H1 (cell line): ENCODE measurements around the gene ADGRG2. TPM values are rescaled to one million over a fixed set of nuclear protein-coding genes. Genes with fewer than 3 reads are reported as not detected.
A peak's percentile ranks its signal among the peaks of the same experiment; 100 is the strongest.

Experiments
- CTCF ChIA-PET: fragments of 300-600 bp; sonication (Branson Sonifier 250); formaldehyde crosslinking; loops from one replicate; lab custom pipeline; 2021; ENCODE audit not compliant: partially characterized antibody; lab: Charles Lee
- POLR2A ChIA-PET: fragments of 300-600 bp; sonication (Branson Sonifier 250); formaldehyde crosslinking; loops from one replicate; lab custom pipeline; 2021; ENCODE audit warnings: inconsistent platforms; ENCODE audit not compliant: partially characterized antibody; lab: Charles Lee
- DNase-seq, 2 experiments: peaks; one replicate each; pipeline versions ENCODE4 v3.0.0 to v3.0.0-alpha.2; 2010 to 2022; ENCODE audit warnings: low spot score in 2 of 2, low read depth in 1 of 2, mixed read lengths in 1 of 2
- FAIRE-seq: peaks from 2 replicates; lab custom pipeline; 2011; peaks lifted over from hg19 to GRCh38; lab: Jason Lieb, UNC
- H2AFZ ChIP-seq: 2 replicates; pipeline ENCODE4 v1.8.1; 2012; ENCODE audit warnings: low read length, inconsistent platforms
- H2AK5ac ChIP-seq: 2 replicates; pipeline ENCODE4 v1.6.1; 2013; ENCODE audit warnings: low read depth, low read length
- H2BK120ac ChIP-seq: replicated peaks from 2 replicates; pipeline ENCODE3; 2013; ENCODE audit warnings: low read depth, low read length, inconsistent platforms
- H2BK12ac ChIP-seq: 2 replicates; pipeline ENCODE4 v1.6.1; 2013; ENCODE audit warnings: low read depth, low read length
- H2BK15ac ChIP-seq: 2 replicates; pipeline ENCODE4 v1.6.1; 2013; ENCODE audit warnings: low read length
- H2BK20ac ChIP-seq: 2 replicates; pipeline ENCODE4 v1.6.1; 2013; ENCODE audit warnings: low read length
- H2BK5ac ChIP-seq: 2 replicates; pipeline ENCODE4 v1.6.1; 2013; ENCODE audit warnings: low read depth, low read length
- H3K14ac ChIP-seq: 2 replicates; pipeline ENCODE4 v1.6.1; 2013; ENCODE audit warnings: inconsistent platforms; ENCODE audit not compliant: insufficient read length
- H3K18ac ChIP-seq: 2 replicates; pipeline ENCODE4 v1.6.1; 2013; ENCODE audit warnings: low read length; ENCODE audit errors: extremely low read depth
- H3K23ac ChIP-seq: 2 replicates; pipeline ENCODE4 v1.6.1; 2013; ENCODE audit warnings: inconsistent platforms; ENCODE audit not compliant: insufficient read length
- H3K23me2 ChIP-seq: 2 replicates; pipeline ENCODE4 v1.6.1; 2013; ENCODE audit warnings: low read depth, low read length
- H3K27ac ChIP-seq: 2 replicates; pipeline ENCODE4 v1.6.1; 2011; ENCODE audit warnings: low read depth, low read length, inconsistent platforms
- H3K27me3 ChIP-seq, 4 experiments: replicated peaks in 1 of 4; 1 replicate in 1 of 4; 2 replicates in 3 of 4; pipeline versions ENCODE4 v1.6.1 to v1.8.1; 2011 to 2013; ENCODE audit warnings: low read length in 3 of 4, mild to moderate bottlenecking in 3 of 4, inconsistent platforms in 2 of 4, mixed read lengths in 2 of 4, moderate library complexity in 1 of 4; ENCODE audit not compliant: control insufficient read depth in 3 of 4, insufficient read depth in 3 of 4; ENCODE audit errors: extremely low read depth in 1 of 4
- H3K36me3 ChIP-seq, 4 experiments: 2 replicates each; pipeline versions ENCODE4 v1.6.1 to v1.8.1; 2011 to 2013; ENCODE audit warnings: mild to moderate bottlenecking in 4 of 4, low read length in 3 of 4, moderate library complexity in 2 of 4, control low read depth in 1 of 4, inconsistent platforms in 1 of 4; ENCODE audit not compliant: insufficient read depth in 4 of 4, control insufficient read depth in 2 of 4
- H3K4ac ChIP-seq: replicated peaks from 2 replicates; pipeline ENCODE3; 2013; ENCODE audit warnings: low read length, low read depth, mixed read lengths, inconsistent platforms; ENCODE audit not compliant: insufficient read length
- H3K4me1 ChIP-seq, 4 experiments: replicated peaks in 1 of 4; 1 replicate in 1 of 4; 2 replicates in 3 of 4; pipeline versions ENCODE4 v1.6.1 to v1.8.1; 2011 to 2013; ENCODE audit warnings: low read length in 3 of 4, inconsistent platforms in 2 of 4, mixed read lengths in 1 of 4; ENCODE audit not compliant: insufficient read depth in 4 of 4, control insufficient read depth in 3 of 4
- H3K4me2 ChIP-seq, 2 experiments: 2 replicates each; pipeline versions ENCODE4 v1.6.1 to v1.8.1; 2011 to 2013; ENCODE audit warnings: low read depth in 2 of 2, low read length in 2 of 2, control low read depth in 1 of 2, inconsistent platforms in 1 of 2, mild to moderate bottlenecking in 1 of 2; ENCODE audit not compliant: insufficient read depth in 1 of 2
- H3K4me3 ChIP-seq, 4 experiments: fragments of 200-600, 300-600 bp in 1 of 4; sonication (generic), shearing (Covaris generic), sonication (Bioruptor Twin) in 1 of 4; 2 replicates each; pipeline versions ENCODE4 v1.5.1 to v1.8.1; 2011 to 2016; ENCODE audit warnings: low read length in 4 of 4, low read depth in 3 of 4, control low read depth in 2 of 4, inconsistent platforms in 2 of 4, mild to moderate bottlenecking in 2 of 4, mixed read lengths in 1 of 4, moderate library complexity in 1 of 4; ENCODE audit not compliant: insufficient read depth in 2 of 4; ENCODE audit errors: extremely low read depth in 1 of 4
- H3K56ac ChIP-seq: replicated peaks from 2 replicates; pipeline ENCODE3; 2013; ENCODE audit warnings: low read depth, mild to moderate bottlenecking, mixed read lengths, low read length, inconsistent platforms; ENCODE audit not compliant: insufficient read length
- H3K79me1 ChIP-seq: 2 replicates; pipeline ENCODE4 v1.6.1; 2013; ENCODE audit warnings: low read depth, low read length, control low read depth
- H3K79me2 ChIP-seq, 2 experiments: 2 replicates each; pipeline versions ENCODE4 v1.6.1 to v1.8.1; 2012 to 2013; ENCODE audit warnings: low read length in 2 of 2, mild to moderate bottlenecking in 2 of 2, inconsistent platforms in 1 of 2; ENCODE audit not compliant: insufficient read depth in 2 of 2, control insufficient read depth in 1 of 2
- H3K9ac ChIP-seq, 4 experiments: replicated peaks in 1 of 4; 1 replicate in 1 of 4; 2 replicates in 3 of 4; pipeline versions ENCODE4 v1.6.1 to v1.8.1; 2011 to 2013; ENCODE audit warnings: low read depth in 3 of 4, low read length in 3 of 4, control low read depth in 2 of 4, mild to moderate bottlenecking in 2 of 4, moderate library complexity in 2 of 4, inconsistent platforms in 1 of 4; ENCODE audit errors: extremely low read depth in 1 of 4
- H3K9me3 ChIP-seq, 2 experiments: 2 replicates each; pipeline versions ENCODE4 v1.6.1 to v1.8.1; 2012 to 2013; ENCODE audit warnings: mild to moderate bottlenecking in 2 of 2, moderate library complexity in 2 of 2, control low read depth in 1 of 2, inconsistent platforms in 1 of 2, low read depth in 1 of 2, low read length in 1 of 2, mixed read lengths in 1 of 2; ENCODE audit not compliant: insufficient read depth in 2 of 2
- H4K20me1 ChIP-seq, 2 experiments: replicated peaks in 1 of 2; 2 replicates each; pipeline versions ENCODE3 to v1.8.1; 2011 to 2013; ENCODE audit warnings: inconsistent platforms in 2 of 2, low read length in 2 of 2, mild to moderate bottlenecking in 1 of 2; ENCODE audit not compliant: insufficient read depth in 2 of 2, control insufficient read depth in 1 of 2
- H4K5ac ChIP-seq: 2 replicates; pipeline ENCODE4 v1.6.1; 2013; ENCODE audit warnings: low read length, low read depth, mixed read lengths, inconsistent platforms; ENCODE audit not compliant: insufficient read length
- H4K8ac ChIP-seq: 2 replicates; pipeline ENCODE4 v1.8.0; 2013; ENCODE audit warnings: mild to moderate bottlenecking, moderate library complexity, low read length, inconsistent platforms; ENCODE audit not compliant: insufficient read depth; ENCODE audit errors: extremely low read depth
- H4K91ac ChIP-seq: replicated peaks from 2 replicates; pipeline ENCODE3; 2013; ENCODE audit warnings: low read length, mixed read lengths, inconsistent platforms; ENCODE audit not compliant: insufficient read length
- BCL11A ChIP-seq, 2 experiments: IDR thresholded peaks; one replicate each; pipeline ENCODE4 v1.6.1; 2011; ENCODE audit warnings: low read depth in 2 of 2, low read length in 2 of 2, mild to moderate bottlenecking in 2 of 2
- BRCA1 ChIP-seq: IDR thresholded peaks from 2 replicates; pipeline ENCODE4 v1.6.1; 2012; ENCODE audit warnings: low read depth, low read length, improper control_type of control experiment
- CBX5 ChIP-seq: fragments of 300-800, 300-1000 bp; sonication (generic); IDR thresholded peaks from 2 replicates; pipeline ENCODE4 v1.7.1; 2016; ENCODE audit warnings: antibody characterized with exemption, low read length, low read depth
- EP300 ChIP-seq, 2 experiments: IDR thresholded peaks; 1 replicate in 1 of 2; 2 replicates in 1 of 2; pipeline ENCODE4 v1.6.1; 2011 to 2012; ENCODE audit warnings: low read depth in 2 of 2, low read length in 2 of 2, mild to moderate bottlenecking in 2 of 2, borderline replicate concordance in 1 of 2, inconsistent platforms in 1 of 2, moderate library complexity in 1 of 2
- HDAC6 ChIP-seq: IDR thresholded peaks from one replicate; pipeline ENCODE4 v1.7.1; 2012; ENCODE audit warnings: low read depth, mild to moderate bottlenecking, inconsistent platforms, low read length, moderate library complexity
- KDM4A ChIP-seq: IDR thresholded peaks from one replicate; pipeline ENCODE4 v1.7.1; 2012; ENCODE audit warnings: low read depth, mild to moderate bottlenecking, moderate library complexity, low read length, inconsistent platforms; ENCODE audit not compliant: severe bottlenecking
- POU5F1 ChIP-seq: IDR thresholded peaks from 2 replicates; pipeline ENCODE4 v1.6.1; 2011; ENCODE audit warnings: low read depth, mild to moderate bottlenecking, low read length, moderate library complexity
- TBP ChIP-seq: IDR thresholded peaks from 2 replicates; pipeline ENCODE4 v1.6.1; 2011; ENCODE audit warnings: low read depth, low read length, improper control_type of control experiment
- TEAD4 ChIP-seq: IDR thresholded peaks from 2 replicates; pipeline ENCODE4 v1.6.1; 2012; ENCODE audit warnings: low read depth, low read length, inconsistent platforms, mixed read lengths
- WGBS, 2 experiments: shearing (Covaris generic) in 1 of 2; methylation state at CpG; one replicate each; pipeline versions ENCODE4 v1.1.6 to v1.1.7; 2013 to 2015; ENCODE audit warnings: low lambda C conversion rate in 2 of 2, mixed read lengths in 2 of 2, inconsistent platforms in 1 of 2, low coverage in 1 of 2, missing lambda C conversion rate in 1 of 2; ENCODE audit not compliant: insufficient replicate concordance in 2 of 2, insufficient coverage in 1 of 2, insufficient read length in 1 of 2; ENCODE audit errors: extremely low coverage in 1 of 2, missing lambda C conversion rate in 1 of 2; 5-methylcytosine and 5-hydroxymethylcytosine counted together
- polyA plus RNA-seq, 7 experiments: library from polyadenylated mRNA; depleted of rRNA in 3 of 7; stranded (reverse) in 5 of 7; unstranded in 2 of 7; fragments of >200 nt in 5 of 7; fragments of 200-250 nt in 2 of 7; gene quantifications; 1 replicate in 5 of 7; 2 replicates in 1 of 7; 4 replicates in 1 of 7; pipeline versions ENCODE4 v1.2.1 to v1.2.3, GENCODE V29; 2011 to 2013; ENCODE audit warnings: missing spikeins in 2 of 7, mixed read lengths in 2 of 7
- total RNA-seq: library from RNA; stranded (reverse); fragmentation: NEBNext Ultra II Directional; extraction: Animal tissue kit (Norgen Biotek cat#: 25700); gene quantifications from 2 replicates; pipeline ENCODE4 v1.2.1, GENCODE V29; 2021
- TF ChIP-seq, protein P1 (sequence below): IDR thresholded peaks from 2 replicates; pipeline ENCODE4 v1.6.1; 2012; ENCODE audit warnings: low read length, inconsistent platforms

ADGRG2 gene
- total and polyA plus RNA-seq, 2 of the 8 experiments (the other 6 are each of a cell fraction or from before 2014, with no cell fraction given): 8.9 to 13.3 TPM

DNA sequence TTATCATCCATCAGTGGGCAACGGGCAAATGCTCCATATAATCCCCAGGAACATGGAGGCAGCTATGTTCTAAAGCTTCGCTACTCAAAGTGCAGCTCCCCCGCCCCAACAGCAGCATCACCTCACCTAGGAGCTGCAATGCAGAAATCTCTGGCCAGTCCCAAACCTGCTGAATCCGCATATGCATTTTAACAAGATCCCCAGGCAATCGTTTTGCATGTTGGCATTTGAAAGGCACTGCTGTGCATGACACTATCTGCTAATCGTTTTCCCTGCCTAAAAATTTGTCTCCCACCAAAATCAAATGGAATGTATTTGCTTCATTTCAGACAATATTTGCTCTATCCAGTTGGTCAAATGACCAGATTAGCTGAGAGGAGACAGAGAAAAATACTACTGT lies 15.2 kb downstream of the ADGRG2 start:
- no peak overlapping the region; the same call in 1 of the 2 replicates for H3K18ac ChIP-seq
- H2BK15ac ChIP-seq: no peak overlapping the region
- H3K4ac ChIP-seq: no peak overlapping the region
- peak overlapping the region; percentile 83 for H4K5ac ChIP-seq
- H2BK12ac ChIP-seq: no peak overlapping the region
- no peaks in the 10 kb centered on the region for H4K20me1 ChIP-seq
- H3K79me1 ChIP-seq: no peaks in the 10 kb centered on the region
- H3K23me2 ChIP-seq: no peaks in the 10 kb centered on the region
- no peak overlapping the region for H2AK5ac ChIP-seq
- no peak overlapping the region for H3K56ac ChIP-seq
- H4K8ac ChIP-seq: no peak overlapping the region
- POLR2A ChIA-PET: interaction anchor here (1.0 kb wide), 1 partner anchor 15 kb away, joined by 3 read pairs; the partner anchor contains the start of gene ADGRG2
- peak overlapping the region in 1 of 4 experiments; percentile 5; a peak in 1 of 7 replicates for H3K9ac ChIP-seq
- H3K27ac ChIP-seq: peak overlapping the region; percentile 79; the same call in 1 of the 2 replicates
- DNase-seq (peak; percentile 46 to 65), FAIRE-seq (peak; percentile 97)
- no peaks in the 10 kb centered on the region for H3K27me3 ChIP-seq
- H2BK120ac ChIP-seq: no peak overlapping the region
- no peak overlapping the region for H2AFZ ChIP-seq
- no peaks in the 10 kb centered on the region for H3K36me3 ChIP-seq
- H2BK20ac ChIP-seq: no peak overlapping the region
- no peaks in the 10 kb centered on the region for H3K79me2 ChIP-seq
- peak overlapping the region; percentile 49 to 62 for H3K4me2 ChIP-seq
- peak overlapping the region in 1 of 4 experiments; percentile 42; a peak in 1 of 8 replicates for H3K4me3 ChIP-seq
- peaks cover 0 to 9% (median under 1%) of the 10 kb centered on the region in 4 experiments; a peak in 3 of 7 replicates for H3K4me1 ChIP-seq
- H3K9me3 ChIP-seq: no peaks in the 10 kb centered on the region
- WGBS, 2 experiments: 0% methylated on average over 6 of the region's 6 CpGs; no CpG with 5 or more reads in 1 of the 2 experiments
- H3K23ac ChIP-seq: no peak overlapping the region
- no peak overlapping the region for H3K14ac ChIP-seq
- H4K91ac ChIP-seq: no peak overlapping the region
- H2BK5ac ChIP-seq: no peak overlapping the region
- CTCF ChIA-PET: interaction anchor here (0.9 to 1.5 kb wide), 2 partner anchors 18 to 46 kb away, joined by 3 to 4 read pairs; no protein-coding TSS in a partner anchor
- no peak for TF ChIP-seq BRCA1
- peak in 1 of 2 experiments; percentile 54 for TF ChIP-seq BCL11A (IDR thresholded peaks at IDR 0.05; ENCODE audit: low read depth in 2 of 2, low read length in 2 of 2)
- TF ChIP-seq EP300 (IDR thresholded peaks at IDR 0.05; ENCODE audit: borderline replicate concordance in 1 of 2, low read depth in 2 of 2, low read length in 2 of 2): peak in 1 of 2 experiments; percentile 69; a peak in 1 of 3 replicates
- no peak for TF ChIP-seq KDM4A
- peak; percentile 40; the same call in 1 of the 2 replicates for TF ChIP-seq TEAD4
- TF ChIP-seq HDAC6: no peak
- no peak for TF ChIP-seq CBX5
- TF ChIP-seq TBP: 0 out of 2 replicates have a peak, but pooled peaks have one; percentile 15
- peak; percentile 95; the same call in 1 of the 2 replicates for TF ChIP-seq POU5F1
- TF ChIP-seq, protein P1, sequence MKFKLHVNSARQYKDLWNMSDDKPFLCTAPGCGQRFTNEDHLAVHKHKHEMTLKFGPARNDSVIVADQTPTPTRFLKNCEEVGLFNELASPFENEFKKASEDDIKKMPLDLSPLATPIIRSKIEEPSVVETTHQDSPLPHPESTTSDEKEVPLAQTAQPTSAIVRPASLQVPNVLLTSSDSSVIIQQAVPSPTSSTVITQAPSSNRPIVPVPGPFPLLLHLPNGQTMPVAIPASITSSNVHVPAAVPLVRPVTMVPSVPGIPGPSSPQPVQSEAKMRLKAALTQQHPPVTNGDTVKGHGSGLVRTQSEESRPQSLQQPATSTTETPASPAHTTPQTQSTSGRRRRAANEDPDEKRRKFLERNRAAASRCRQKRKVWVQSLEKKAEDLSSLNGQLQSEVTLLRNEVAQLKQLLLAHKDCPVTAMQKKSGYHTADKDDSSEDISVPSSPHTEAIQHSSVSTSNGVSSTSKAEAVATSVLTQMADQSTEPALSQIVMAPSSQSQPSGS: 0 out of 2 replicates have a peak, but pooled peaks have one; percentile 35
